HL-60 (cell line): ENCODE data around the gene CHRNA9.

Experiments used
- DNase-seq, 2 experiments: peaks; one replicate each; pipeline ENCODE4 v3.0.0-alpha.2; 2010 to 2020; ENCODE audit warnings: low read depth in 1 of 2, low spot score in 1 of 2
- H3K27ac ChIP-seq: fragments of 250-450 bp; sonication (Bioruptor Pico); replicated peaks from 2 replicates; pipeline ENCODE4 v1.5.1; 2020; ENCODE audit warnings: mild to moderate bottlenecking, moderate library complexity
- H3K27me3 ChIP-seq: fragments of 250-450 bp; sonication (Bioruptor Pico); 2 replicates; pipeline ENCODE4 v1.5.1; 2021; ENCODE audit warnings: mild to moderate bottlenecking, moderate library complexity; ENCODE audit not compliant: insufficient read depth, poor library complexity, severe bottlenecking
- H3K4me3 ChIP-seq: replicated peaks from 2 replicates; pipeline ENCODE4 v1.5.1; 2011; ENCODE audit warnings: mild to moderate bottlenecking, control low read depth, low read length; ENCODE audit not compliant: insufficient read depth
- GABPA ChIP-seq: IDR thresholded peaks from 2 replicates; pipeline ENCODE4 v1.6.1; 2012; ENCODE audit warnings: low read depth
- POLR2AphosphoS5 ChIP-seq: IDR thresholded peaks from 2 replicates; pipeline ENCODE4 v1.6.1; 2012; ENCODE audit warnings: low read depth
- REST ChIP-seq: IDR thresholded peaks from 2 replicates; pipeline ENCODE4 v1.6.1; 2012; ENCODE audit warnings: low read depth; ENCODE audit not compliant: insufficient replicate concordance
- SPI1 ChIP-seq: IDR thresholded peaks from 2 replicates; pipeline ENCODE4 v1.6.1; 2012; ENCODE audit warnings: low read depth, mild to moderate bottlenecking, borderline replicate concordance
- TF ChIP-seq, protein P1 (sequence below): IDR thresholded peaks from one replicate; pipeline ENCODE4 v1.5.1; 2011; ENCODE audit warnings: low read length, control low read depth, inconsistent platforms; ENCODE audit not compliant: insufficient read depth

The CHRNA9 gene

DNA sequence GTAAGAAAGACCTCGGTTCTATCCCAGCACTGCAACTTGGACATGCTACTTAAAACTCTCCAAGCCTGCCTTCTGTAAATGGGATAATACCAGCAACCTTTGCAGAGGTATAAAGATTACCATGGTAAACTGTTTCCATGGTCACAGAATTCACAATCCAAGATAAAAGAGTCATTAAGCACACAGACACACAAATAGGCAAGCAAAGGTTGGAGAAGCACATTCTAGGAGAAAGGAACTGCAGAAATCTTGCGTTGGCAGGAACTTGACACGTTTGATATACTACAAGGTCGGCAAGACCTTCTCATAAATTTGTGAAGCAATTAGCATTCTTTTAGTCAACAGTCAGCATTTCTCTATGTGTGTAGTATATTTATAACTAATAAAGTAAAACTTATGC, 12.3 kb upstream of the CHRNA9 start:
- Histone ChIP-seq H3K27me3 (no peaks in the 10 kb centered on the region), H3K27ac (no peak overlapping the region), H3K4me3 (no peak overlapping the region)
- no peak for DNase-seq
- TF ChIP-seq, protein P1, sequence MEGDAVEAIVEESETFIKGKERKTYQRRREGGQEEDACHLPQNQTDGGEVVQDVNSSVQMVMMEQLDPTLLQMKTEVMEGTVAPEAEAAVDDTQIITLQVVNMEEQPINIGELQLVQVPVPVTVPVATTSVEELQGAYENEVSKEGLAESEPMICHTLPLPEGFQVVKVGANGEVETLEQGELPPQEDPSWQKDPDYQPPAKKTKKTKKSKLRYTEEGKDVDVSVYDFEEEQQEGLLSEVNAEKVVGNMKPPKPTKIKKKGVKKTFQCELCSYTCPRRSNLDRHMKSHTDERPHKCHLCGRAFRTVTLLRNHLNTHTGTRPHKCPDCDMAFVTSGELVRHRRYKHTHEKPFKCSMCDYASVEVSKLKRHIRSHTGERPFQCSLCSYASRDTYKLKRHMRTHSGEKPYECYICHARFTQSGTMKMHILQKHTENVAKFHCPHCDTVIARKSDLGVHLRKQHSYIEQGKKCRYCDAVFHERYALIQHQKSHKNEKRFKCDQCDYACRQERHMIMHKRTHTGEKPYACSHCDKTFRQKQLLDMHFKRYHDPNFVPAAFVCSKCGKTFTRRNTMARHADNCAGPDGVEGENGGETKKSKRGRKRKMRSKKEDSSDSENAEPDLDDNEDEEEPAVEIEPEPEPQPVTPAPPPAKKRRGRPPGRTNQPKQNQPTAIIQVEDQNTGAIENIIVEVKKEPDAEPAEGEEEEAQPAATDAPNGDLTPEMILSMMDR = no peak
- no peak for TF ChIP-seq POLR2AphosphoS5
- no peak for TF ChIP-seq GABPA
- no peak for TF ChIP-seq REST
- no peak for TF ChIP-seq SPI1

DNA sequence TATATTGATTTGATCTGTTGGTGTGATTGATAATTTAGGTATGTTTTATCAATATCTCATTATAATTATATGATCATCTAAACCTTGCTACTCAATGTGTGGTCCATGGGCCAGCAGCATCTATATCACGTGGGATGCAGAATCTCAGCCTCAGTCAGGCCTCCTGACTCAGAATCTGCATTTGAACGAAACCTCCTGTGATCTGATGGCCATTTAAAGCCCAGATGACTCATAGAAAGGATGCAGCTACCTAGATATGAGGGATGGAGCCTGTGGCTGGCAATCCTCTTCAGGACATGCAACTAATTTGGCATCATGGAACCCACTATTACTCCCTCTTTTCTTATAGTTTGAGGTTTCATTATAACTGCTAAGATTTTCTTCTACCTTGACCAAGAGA, 11.3 kb upstream of the CHRNA9 start:
- no peaks in the 10 kb centered on the region for H3K27me3 ChIP-seq
- no peak overlapping the region for H3K4me3 ChIP-seq
- no peak overlapping the region for H3K27ac ChIP-seq
- TF ChIP-seq, protein P1 = no peak
- TF ChIP-seq REST (no peak), POLR2AphosphoS5 (no peak), GABPA (no peak), SPI1 (no peak)
- DNase-seq = no peak

DNA sequence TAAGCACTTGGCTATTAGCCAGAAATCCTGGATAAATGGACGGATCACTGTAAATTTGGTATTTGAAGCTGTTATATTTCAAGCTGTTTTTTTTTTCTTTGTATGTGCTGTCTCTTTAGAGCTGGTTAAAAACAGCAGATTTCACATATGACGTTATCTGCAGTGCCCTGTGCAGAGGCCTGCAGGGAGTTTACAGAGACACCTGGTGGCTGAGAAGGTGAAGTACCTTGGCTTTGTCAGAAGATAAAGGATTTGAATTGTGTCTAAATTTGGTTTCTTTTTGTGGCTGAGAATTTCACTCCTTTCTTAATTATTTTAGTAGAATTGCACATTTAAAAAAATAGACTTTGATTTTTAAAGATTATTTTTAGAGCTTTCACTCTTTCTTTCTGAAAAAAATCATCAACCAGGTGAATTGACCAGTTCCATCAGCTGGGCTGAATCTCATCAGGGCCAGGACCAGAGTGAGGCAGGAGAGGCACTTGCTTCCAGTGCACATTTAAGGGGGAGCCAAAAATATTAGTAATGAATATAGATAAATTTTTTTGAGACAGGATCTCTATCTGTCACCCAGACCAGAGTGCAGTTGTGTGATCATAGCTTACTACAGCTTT, 9.6 kb upstream of the CHRNA9 start:
- Histone ChIP-seq H3K27ac (peak overlapping the region; percentile 80), H3K4me3 (no peak overlapping the region), H3K27me3 (no peaks in the 10 kb centered on the region)
- peak; percentile 65 to 69 for DNase-seq
- TF ChIP-seq SPI1 (no peak), GABPA (no peak)
- TF ChIP-seq, protein P1 = peak; percentile 78

DNA sequence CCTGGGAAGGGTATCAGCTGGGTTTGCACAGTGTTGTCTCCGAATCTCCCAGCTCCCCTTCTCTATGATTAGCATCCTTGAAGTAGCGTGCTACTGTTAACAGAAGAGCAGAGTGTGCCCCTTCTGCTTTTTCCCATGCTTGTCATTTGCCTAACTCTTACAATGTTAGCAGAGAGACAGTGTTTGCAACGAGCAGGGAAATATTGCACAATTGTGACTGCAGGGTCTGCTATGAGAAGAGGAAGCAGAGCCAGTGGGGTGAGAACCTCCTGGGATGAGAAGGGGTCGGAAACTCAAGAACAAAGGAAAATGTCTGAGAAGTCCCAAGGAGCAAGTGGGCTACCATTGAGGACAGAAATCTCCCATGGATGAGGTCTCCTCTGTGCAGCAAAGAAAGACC, 7.8 kb upstream of the CHRNA9 start:
- H3K27me3 ChIP-seq = no peaks in the 10 kb centered on the region
- no peak overlapping the region for H3K4me3 ChIP-seq
- H3K27ac ChIP-seq = peak overlapping the region; percentile 80
- TF ChIP-seq GABPA (no peak), REST (no peak), POLR2AphosphoS5 (peak; percentile 78), SPI1 (peak; percentile 91; the same call in 1 of the 2 replicates)
- TF ChIP-seq, protein P1 = no peak
- peak; percentile 93 to 95 for DNase-seq
